Liver (tissue), 9 donors: ENCODE data around the gene TNS3. TPM values are rescaled to one million over a fixed set of nuclear protein-coding genes. Genes with fewer than 3 reads are reported as not detected.

Experiments used
- DNase-seq: peaks from one replicate; pipeline ENCODE4 v3.0.0-alpha.2; 2017; ENCODE audit warnings: low spot score
- H3K27ac ChIP-seq, 2 donors: one replicate each; pipeline ENCODE4 v1.7.0; 2013; ENCODE audit warnings: inconsistent platforms in 2 of 2, low read length in 2 of 2, control low read depth in 1 of 2, low read depth in 1 of 2, mild to moderate bottlenecking in 1 of 2
- H3K27me3 ChIP-seq, 4 donors: one replicate each; pipeline versions ENCODE4 v1.6.1 to v1.7.0; 2013; ENCODE audit warnings: low read length in 3 of 4, inconsistent platforms in 1 of 4, mild to moderate bottlenecking in 1 of 4, moderate library complexity in 1 of 4; ENCODE audit not compliant: control insufficient read depth in 4 of 4, insufficient read depth in 4 of 4
- H3K36me3 ChIP-seq, 4 donors: one replicate each; pipeline versions ENCODE4 v1.6.1 to v1.7.0; 2013; ENCODE audit warnings: low read length in 3 of 4, mild to moderate bottlenecking in 3 of 4, low read depth in 1 of 4, moderate library complexity in 1 of 4; ENCODE audit not compliant: control insufficient read depth in 4 of 4, insufficient read depth in 3 of 4
- H3K4me1 ChIP-seq, 4 donors: one replicate each; pipeline versions ENCODE4 v1.6.1 to v1.7.0; 2013; ENCODE audit warnings: low read length in 3 of 4, mild to moderate bottlenecking in 3 of 4, moderate library complexity in 1 of 4; ENCODE audit not compliant: control insufficient read depth in 4 of 4, insufficient read depth in 4 of 4
- H3K4me3 ChIP-seq, 3 donors: one replicate each; pipeline versions ENCODE4 v1.6.1 to v1.7.0; 2013; ENCODE audit warnings: low read length in 3 of 3, control low read depth in 1 of 3, low read depth in 1 of 3, mild to moderate bottlenecking in 1 of 3
- H3K9ac ChIP-seq, 2 donors: one replicate each; pipeline ENCODE4 v1.7.0; 2013; ENCODE audit warnings: low read length in 2 of 2, mild to moderate bottlenecking in 2 of 2, moderate library complexity in 2 of 2, control low read depth in 1 of 2, low read depth in 1 of 2
- H3K9me3 ChIP-seq, 4 donors: one replicate each; pipeline versions ENCODE4 v1.6.1 to v1.7.0; 2013; ENCODE audit warnings: low read length in 3 of 4; ENCODE audit not compliant: control insufficient read depth in 4 of 4
- CTCF ChIP-seq: fragments of 150-350 bp; IDR thresholded peaks from 2 replicates; pipeline ENCODE4 v1.5.1; 2017; ENCODE audit warnings: improper control_type of control experiment, low read depth, low read length; ENCODE audit not compliant: missing input control
- EGR1 ChIP-seq, 2 donors: IDR thresholded peaks; 2 replicates each; pipeline ENCODE4 v1.6.1; 2016 to 2018; ENCODE audit warnings: antibody characterized with exemption in 2 of 2, low read depth in 2 of 2
- FOXA1 ChIP-seq: IDR thresholded peaks from 2 replicates; pipeline ENCODE4 v1.6.1; 2016; ENCODE audit warnings: antibody characterized with exemption
- FOXA2 ChIP-seq: IDR thresholded peaks from 2 replicates; pipeline ENCODE4 v1.6.1; 2016; ENCODE audit warnings: antibody characterized with exemption
- GABPA ChIP-seq, 2 donors: IDR thresholded peaks in 1 of 2; conservative IDR thresholded peaks in 1 of 2; 2 replicates each; pipeline ENCODE4 v1.6.1; 2016; ENCODE audit warnings: antibody characterized with exemption in 2 of 2, mild to moderate bottlenecking in 1 of 2, moderate library complexity in 1 of 2
- HNF4A ChIP-seq, 2 donors: conservative IDR thresholded peaks; 2 replicates each; pipeline ENCODE4 v1.6.1; 2016; ENCODE audit warnings: antibody characterized with exemption in 2 of 2, mild to moderate bottlenecking in 2 of 2
- HNF4G ChIP-seq: IDR thresholded peaks from 2 replicates; pipeline ENCODE4 v1.6.1; 2016; ENCODE audit warnings: antibody characterized with exemption
- JUND ChIP-seq, 2 donors: IDR thresholded peaks; 2 replicates each; pipeline ENCODE4 v1.6.1; 2016; ENCODE audit warnings: antibody characterized with exemption in 2 of 2
- MAX ChIP-seq: IDR thresholded peaks from 2 replicates; pipeline ENCODE4 v1.6.1; 2016; ENCODE audit warnings: antibody characterized with exemption
- NR2F2 ChIP-seq: IDR thresholded peaks from 2 replicates; pipeline ENCODE4 v1.6.1; 2016; ENCODE audit warnings: antibody characterized with exemption
- RAD21 ChIP-seq, 2 donors: IDR thresholded peaks; 2 replicates each; pipeline ENCODE4 v1.6.1; 2016; ENCODE audit warnings: antibody characterized with exemption in 2 of 2, mild to moderate bottlenecking in 2 of 2
- RXRA ChIP-seq, 2 donors: IDR thresholded peaks; 2 replicates each; pipeline ENCODE4 v1.6.1; 2017 to 2018; ENCODE audit warnings: antibody characterized with exemption in 2 of 2, mild to moderate bottlenecking in 1 of 2
- SP1 ChIP-seq: IDR thresholded peaks from 2 replicates; pipeline ENCODE4 v1.6.1; 2018; ENCODE audit warnings: antibody characterized with exemption, mild to moderate bottlenecking
- TAF1 ChIP-seq: conservative IDR thresholded peaks from 2 replicates; pipeline ENCODE4 v1.6.1; 2016; ENCODE audit warnings: antibody characterized with exemption, mild to moderate bottlenecking
- YY1 ChIP-seq: IDR thresholded peaks from 2 replicates; pipeline ENCODE4 v1.6.1; 2016; ENCODE audit warnings: antibody characterized with exemption, mild to moderate bottlenecking
- whole genome bisulfite sequencing: extraction: QIAGEN DNeasy Blood & Tissue Kit; methylation state at CpG from one replicate; pipeline ENCODE4 v1.1.7; 2013; 5-methylcytosine and 5-hydroxymethylcytosine counted together
- polyA plus RNA-seq, 2 donors: library from polyadenylated mRNA; stranded (reverse) in 1 of 2; unstranded in 1 of 2; fragments of 200-250 nt in 1 of 2; fragments of >200 nt in 1 of 2; fragmentation: Nextera tagmentation in 1 of 2; extraction: Ambion mirVana in 1 of 2; gene quantifications; one replicate each; pipeline versions ENCODE4 v1.2.1 to v1.2.3, GENCODE V29; 2013 to 2015
- total RNA-seq, 2 donors: library from RNA; depleted of rRNA; stranded (reverse); fragments of >200 nt; gene quantifications; one replicate each; pipeline ENCODE4 v1.2.3, GENCODE V29; 2014
- TF ChIP-seq, protein P1 (sequence below): IDR thresholded peaks from 2 replicates; pipeline ENCODE4 v1.6.1; 2016; ENCODE audit warnings: antibody characterized with exemption
- TF ChIP-seq, protein P2 (sequence below): IDR thresholded peaks from 2 replicates; pipeline ENCODE4 v1.6.1; 2016; ENCODE audit warnings: antibody characterized with exemption, mild to moderate bottlenecking
- TF ChIP-seq, protein P3 (sequence below): IDR thresholded peaks from 2 replicates; pipeline ENCODE4 v1.6.1; 2016; ENCODE audit warnings: antibody characterized with exemption
- donor health status: healthy.
- donor health status: healthy.
- donor health status: healthy.
- donor health status: healthy.
- donor health status: healthy.

The TNS3 gene
- total and polyA plus RNA-seq, 4 donors, result 16.8 to 100 (median 29.5) TPM

GRCh38 chr7:47394216-47394615, 187.7 kb downstream of the TNS3 start:
- Histone ChIP-seq H3K4me3 (no peak overlapping the region), H3K9me3 (no peaks in the 10 kb centered on the region), H3K4me1 (no peaks in the 10 kb centered on the region), H3K27me3 (no peaks in the 10 kb centered on the region), H3K36me3 (peaks cover 15 to 83% (median 68%) of the 10 kb centered on the region in 4 donors), H3K27ac (no peak overlapping the region), H3K9ac (no peak overlapping the region)
- 88% methylated on average over 6 of the region's 6 CpGs for WGBS
- DNase-seq, result no peak
- no peak for TF ChIP-seq EGR1 (IDR thresholded peaks at IDR 0.05; ENCODE audit: low read depth in 2 of 2)
- TF ChIP-seq MAX, result no peak
- TF ChIP-seq FOXA1, result no peak
- no peak for TF ChIP-seq FOXA2
- TF ChIP-seq NR2F2, result no peak
- no peak for TF ChIP-seq YY1
- no peak for TF ChIP-seq SP1
- TF ChIP-seq RXRA (IDR thresholded peaks at IDR 0.05), result no peak
- no peak for TF ChIP-seq TAF1
- TF ChIP-seq, protein P1, sequence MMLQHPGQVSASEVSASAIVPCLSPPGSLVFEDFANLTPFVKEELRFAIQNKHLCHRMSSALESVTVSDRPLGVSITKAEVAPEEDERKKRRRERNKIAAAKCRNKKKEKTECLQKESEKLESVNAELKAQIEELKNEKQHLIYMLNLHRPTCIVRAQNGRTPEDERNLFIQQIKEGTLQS, result no peak
- TF ChIP-seq, protein P2, sequence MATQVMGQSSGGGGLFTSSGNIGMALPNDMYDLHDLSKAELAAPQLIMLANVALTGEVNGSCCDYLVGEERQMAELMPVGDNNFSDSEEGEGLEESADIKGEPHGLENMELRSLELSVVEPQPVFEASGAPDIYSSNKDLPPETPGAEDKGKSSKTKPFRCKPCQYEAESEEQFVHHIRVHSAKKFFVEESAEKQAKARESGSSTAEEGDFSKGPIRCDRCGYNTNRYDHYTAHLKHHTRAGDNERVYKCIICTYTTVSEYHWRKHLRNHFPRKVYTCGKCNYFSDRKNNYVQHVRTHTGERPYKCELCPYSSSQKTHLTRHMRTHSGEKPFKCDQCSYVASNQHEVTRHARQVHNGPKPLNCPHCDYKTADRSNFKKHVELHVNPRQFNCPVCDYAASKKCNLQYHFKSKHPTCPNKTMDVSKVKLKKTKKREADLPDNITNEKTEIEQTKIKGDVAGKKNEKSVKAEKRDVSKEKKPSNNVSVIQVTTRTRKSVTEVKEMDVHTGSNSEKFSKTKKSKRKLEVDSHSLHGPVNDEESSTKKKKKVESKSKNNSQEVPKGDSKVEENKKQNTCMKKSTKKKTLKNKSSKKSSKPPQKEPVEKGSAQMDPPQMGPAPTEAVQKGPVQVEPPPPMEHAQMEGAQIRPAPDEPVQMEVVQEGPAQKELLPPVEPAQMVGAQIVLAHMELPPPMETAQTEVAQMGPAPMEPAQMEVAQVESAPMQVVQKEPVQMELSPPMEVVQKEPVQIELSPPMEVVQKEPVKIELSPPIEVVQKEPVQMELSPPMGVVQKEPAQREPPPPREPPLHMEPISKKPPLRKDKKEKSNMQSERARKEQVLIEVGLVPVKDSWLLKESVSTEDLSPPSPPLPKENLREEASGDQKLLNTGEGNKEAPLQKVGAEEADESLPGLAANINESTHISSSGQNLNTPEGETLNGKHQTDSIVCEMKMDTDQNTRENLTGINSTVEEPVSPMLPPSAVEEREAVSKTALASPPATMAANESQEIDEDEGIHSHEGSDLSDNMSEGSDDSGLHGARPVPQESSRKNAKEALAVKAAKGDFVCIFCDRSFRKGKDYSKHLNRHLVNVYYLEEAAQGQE, result no peak
- TF ChIP-seq GABPA (IDR thresholded peaks at IDR 0.05 in 1 of 2, conservative IDR thresholded peaks at IDR 0.05 in 1 of 2), result no peak
- TF ChIP-seq HNF4G, result no peak

- H3K4me3 ChIP-seq, result no peak overlapping the region
- 87% methylated on average over 7 of the region's 7 CpGs for WGBS
- no peak for DNase-seq
- no peaks in the 10 kb centered on the region for H3K4me1 ChIP-seq
- H3K36me3 ChIP-seq, result peaks cover 15 to 79% (median 67%) of the 10 kb centered on the region in 4 donors
- H3K27me3 ChIP-seq, result no peaks in the 10 kb centered on the region
- TF ChIP-seq, protein P3, sequence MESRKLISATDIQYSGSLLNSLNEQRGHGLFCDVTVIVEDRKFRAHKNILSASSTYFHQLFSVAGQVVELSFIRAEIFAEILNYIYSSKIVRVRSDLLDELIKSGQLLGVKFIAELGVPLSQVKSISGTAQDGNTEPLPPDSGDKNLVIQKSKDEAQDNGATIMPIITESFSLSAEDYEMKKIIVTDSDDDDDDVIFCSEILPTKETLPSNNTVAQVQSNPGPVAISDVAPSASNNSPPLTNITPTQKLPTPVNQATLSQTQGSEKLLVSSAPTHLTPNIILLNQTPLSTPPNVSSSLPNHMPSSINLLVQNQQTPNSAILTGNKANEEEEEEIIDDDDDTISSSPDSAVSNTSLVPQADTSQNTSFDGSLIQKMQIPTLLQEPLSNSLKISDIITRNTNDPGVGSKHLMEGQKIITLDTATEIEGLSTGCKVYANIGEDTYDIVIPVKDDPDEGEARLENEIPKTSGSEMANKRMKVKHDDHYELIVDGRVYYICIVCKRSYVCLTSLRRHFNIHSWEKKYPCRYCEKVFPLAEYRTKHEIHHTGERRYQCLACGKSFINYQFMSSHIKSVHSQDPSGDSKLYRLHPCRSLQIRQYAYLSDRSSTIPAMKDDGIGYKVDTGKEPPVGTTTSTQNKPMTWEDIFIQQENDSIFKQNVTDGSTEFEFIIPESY, result no peak
- no peak for TF ChIP-seq HNF4G
- TF ChIP-seq GABPA (IDR thresholded peaks at IDR 0.05 in 1 of 2, conservative IDR thresholded peaks at IDR 0.05 in 1 of 2), result no peak
- TF ChIP-seq SP1, result no peak
- TF ChIP-seq, protein P1, result no peak
- TF ChIP-seq JUND (IDR thresholded peaks at IDR 0.05), result no peak
- TF ChIP-seq YY1, result no peak
- TF ChIP-seq NR2F2, result no peak
- no peak for TF ChIP-seq EGR1 (IDR thresholded peaks at IDR 0.05; ENCODE audit: low read depth in 2 of 2)
- no peak for TF ChIP-seq RAD21 (IDR thresholded peaks at IDR 0.05)
- TF ChIP-seq FOXA2, result no peak
- no peak for TF ChIP-seq CTCF
- TF ChIP-seq FOXA1, result no peak
- TF ChIP-seq RXRA (IDR thresholded peaks at IDR 0.05), result no peak
- TF ChIP-seq MAX, result no peak
- TF ChIP-seq HNF4A (conservative IDR thresholded peaks at IDR 0.05), result no peak
- no peak for TF ChIP-seq TAF1
- H3K27ac ChIP-seq, result no peak overlapping the region
- no peak overlapping the region for H3K9ac ChIP-seq
- H3K9me3 ChIP-seq, result no peaks in the 10 kb centered on the region
These were observed 188.5 kb downstream of the TNS3 start for GRCh38 chr7:47393406-47393805.
